ENCODE data around the gene TLX1. TPM values are rescaled to one million over a fixed set of nuclear protein-coding genes. Genes with fewer than 3 reads are reported as not detected.
A peak's percentile ranks its signal among the peaks of the same experiment; 100 is the strongest.

The TLX1 gene
- total and polyA plus RNA-seq, 5 experiments from 2014 or later: not detected

- H3K9me3 Mint-ChIP-seq: no peaks in the 10 kb centered on the region
- no peak overlapping the region for H3K27ac Mint-ChIP-seq
- no peak overlapping the region for H3K4me3 Mint-ChIP-seq
- no peaks in the 10 kb centered on the region for H3K36me3 Mint-ChIP-seq
- peaks cover 12 to 26% (median 24%) of the 10 kb centered on the region in 4 donors for H3K4me1 Mint-ChIP-seq
- ATAC-seq (no peak), DNase-seq (no peak)
- POLR2A ChIA-PET: no interaction called here
- H3K27me3 Mint-ChIP-seq: peaks cover 19 to 59% (median 39%) of the 10 kb centered on the region in 5 donors
Observed at GRCh38 chr10:101118031-101118430, 13.1 kb upstream of the TLX1 start.

GRCh38 chr10:101120520-101120883, 10.6 kb upstream of the TLX1 start:
- Mint-ChIP-seq H3K4me1 (peaks cover 17 to 35% (median 29%) of the 10 kb centered on the region in 4 donors), H3K27ac (peak overlapping the region in 7 of 10 donors; percentile 73 to 98 (median 90)), H3K4me3 (peak overlapping the region; percentile 91 to 98 (median 94)), H3K36me3 (peaks cover 0 to 5% (median 0%) of the 10 kb centered on the region in 3 donors), H3K27me3 (peaks cover 19 to 56% (median 37%) of the 10 kb centered on the region in 5 donors), H3K9me3 (no peaks in the 10 kb centered on the region)
- ATAC-seq (no peak), DNase-seq (no peak)
- POLR2A ChIA-PET: no interaction called here

GRCh38 chr10:101120884-101121653, 10.0 kb upstream of the TLX1 start:
- DNase-seq: peak in 8 of 10 donors; percentile 25 to 61 (median 42)
- Mint-ChIP-seq H3K4me1 (peaks cover 17 to 35% (median 29%) of the 10 kb centered on the region in 4 donors), H3K36me3 (peaks cover 0 to 5% (median 0%) of the 10 kb centered on the region in 3 donors), H3K27me3 (peaks cover 20 to 59% (median 42%) of the 10 kb centered on the region in 5 donors), H3K4me3 (peak overlapping the region; percentile 91 to 98 (median 94)), H3K9me3 (no peaks in the 10 kb centered on the region), H3K27ac (peak overlapping the region; percentile 73 to 98 (median 94))
- ATAC-seq: peak; percentile 86 to 87
- POLR2A ChIA-PET: no interaction called here

- Mint-ChIP-seq H3K9me3 (no peaks in the 10 kb centered on the region), H3K4me3 (peak overlapping the region; percentile 91 to 98 (median 94)), H3K36me3 (peaks cover 0 to 5% (median 0%) of the 10 kb centered on the region in 3 donors), H3K27ac (peak overlapping the region in 2 of 10 donors; percentile 88 to 98), H3K27me3 (peaks cover 25 to 58% (median 46%) of the 10 kb centered on the region in 5 donors), H3K4me1 (peaks cover 17 to 35% (median 29%) of the 10 kb centered on the region in 4 donors)
- DNase-seq (peak in 1 of 10 donors; percentile 46), ATAC-seq (peak; percentile 20 to 45)
- POLR2A ChIA-PET: no interaction called here
Observed at GRCh38 chr10:101121654-101122031, 9.5 kb upstream of the TLX1 start.

- peaks cover 17 to 35% (median 29%) of the 10 kb centered on the region in 4 donors for H3K4me1 Mint-ChIP-seq
Observed at GRCh38 chr10:101122270-101123084, 8.6 kb upstream of the TLX1 start.

GRCh38 chr10:101123085-101123814, 7.8 kb upstream of the TLX1 start:
- Mint-ChIP-seq H3K9me3 (no peaks in the 10 kb centered on the region), H3K27me3 (peaks cover 28 to 64% (median 55%) of the 10 kb centered on the region in 5 donors), H3K4me1 (peaks cover 17 to 35% (median 29%) of the 10 kb centered on the region in 4 donors), H3K36me3 (peaks cover 0 to 5% (median 0%) of the 10 kb centered on the region in 3 donors), H3K4me3 (peak overlapping the region; percentile 53 to 98 (median 82)), H3K27ac (peak overlapping the region in 2 of 10 donors; percentile 38 to 82)
- ATAC-seq (peak; percentile 13 to 19), DNase-seq (peak in 1 of 10 donors; percentile 23)
- POLR2A ChIA-PET: interaction anchor here (0.9 to 1.2 kb wide), 3 partner anchors 8 to 82 kb away, joined by 3 to 7 read pairs (median 4); partner anchors contain the start of gene TLX1

More at GRCh38 chr10:101122270-101123084, 8.6 kb upstream of the TLX1 start:
- POLR2A ChIA-PET: interaction anchor here (0.9 to 1.2 kb wide), 3 partner anchors 9 to 81 kb away, joined by 3 to 7 read pairs (median 4); partner anchors contain the start of gene TLX1
- Mint-ChIP-seq H3K27ac (peak overlapping the region in 4 of 10 donors; percentile 29 to 82 (median 40)), H3K9me3 (no peaks in the 10 kb centered on the region), H3K4me3 (peak overlapping the region; percentile 23 to 98 (median 92)), H3K27me3 (peaks cover 28 to 61% (median 54%) of the 10 kb centered on the region in 5 donors), H3K36me3 (peaks cover 0 to 5% (median 0%) of the 10 kb centered on the region in 3 donors)
- peak in 1 of 10 donors; percentile 31 for DNase-seq
- no peak for ATAC-seq

- POLR2A ChIA-PET: interaction anchor here (0.9 to 1.2 kb wide), 3 partner anchors 10 to 83 kb away, joined by 3 to 6 read pairs (median 4); no protein-coding TSS in a partner anchor
- Mint-ChIP-seq H3K27me3 (peaks cover 30 to 72% (median 58%) of the 10 kb centered on the region in 5 donors), H3K9me3 (no peaks in the 10 kb centered on the region), H3K4me3 (peak overlapping the region; percentile 53 to 98 (median 78)), H3K4me1 (peaks cover 17 to 35% (median 29%) of the 10 kb centered on the region in 4 donors), H3K27ac (no peak overlapping the region), H3K36me3 (peaks cover 0 to 5% (median 0%) of the 10 kb centered on the region in 3 donors)
- ATAC-seq (peak; percentile 18 to 29), DNase-seq (no peak)
Observed at GRCh38 chr10:101123815-101124617, 7.1 kb upstream of the TLX1 start.

- H3K4me1 Mint-ChIP-seq: peaks cover 17 to 35% (median 29%) of the 10 kb centered on the region in 4 donors
- POLR2A ChIA-PET: interaction anchor here (1.2 kb wide), 1 partner anchor 17 kb away, joined by 6 read pairs; no protein-coding TSS in a partner anchor
- no peak overlapping the region for H3K27ac Mint-ChIP-seq
- ATAC-seq (no peak), DNase-seq (no peak)
- H3K27me3 Mint-ChIP-seq: peaks cover 36 to 81% (median 66%) of the 10 kb centered on the region in 5 donors
- peaks cover 0 to 5% (median 0%) of the 10 kb centered on the region in 3 donors for H3K36me3 Mint-ChIP-seq
- no peak overlapping the region for H3K4me3 Mint-ChIP-seq
- H3K9me3 Mint-ChIP-seq: peaks cover 0 to 3% (median 0%) of the 10 kb centered on the region in 9 donors
Observed at GRCh38 chr10:101124933-101125332, 6.2 kb upstream of the TLX1 start.

- peaks cover 39 to 87% (median 63%) of the 10 kb centered on the region in 5 donors for H3K27me3 Mint-ChIP-seq
- DNase-seq (no peak), ATAC-seq (no peak)
- H3K4me3 Mint-ChIP-seq: no peak overlapping the region
- POLR2A ChIA-PET: no interaction called here
- peaks cover 8 to 20% (median 20%) of the 10 kb centered on the region in 4 donors for H3K4me1 Mint-ChIP-seq
- peaks cover 0 to 5% (median 0%) of the 10 kb centered on the region in 3 donors for H3K36me3 Mint-ChIP-seq
- H3K27ac Mint-ChIP-seq: no peak overlapping the region
- H3K9me3 Mint-ChIP-seq: peaks cover 0 to 3% (median 0%) of the 10 kb centered on the region in 9 donors
Observed at GRCh38 chr10:101126684-101127628, 4.1 kb upstream of the TLX1 start.

- ATAC-seq (no peak), DNase-seq (no peak)
- Mint-ChIP-seq H3K4me3 (no peak overlapping the region), H3K36me3 (no peaks in the 10 kb centered on the region), H3K9me3 (peaks cover 0 to 3% (median 0%) of the 10 kb centered on the region in 9 donors), H3K27ac (no peak overlapping the region), H3K4me1 (peaks cover 14 to 30% (median 25%) of the 10 kb centered on the region in 4 donors), H3K27me3 (peaks cover 37 to 88% (median 68%) of the 10 kb centered on the region in 5 donors)
- POLR2A ChIA-PET: no interaction called here
Observed at GRCh38 chr10:101130141-101130540, 959 bp upstream of the TLX1 start.
